ENCODE measurements around the gene JHY.

JHY gene

DNA sequence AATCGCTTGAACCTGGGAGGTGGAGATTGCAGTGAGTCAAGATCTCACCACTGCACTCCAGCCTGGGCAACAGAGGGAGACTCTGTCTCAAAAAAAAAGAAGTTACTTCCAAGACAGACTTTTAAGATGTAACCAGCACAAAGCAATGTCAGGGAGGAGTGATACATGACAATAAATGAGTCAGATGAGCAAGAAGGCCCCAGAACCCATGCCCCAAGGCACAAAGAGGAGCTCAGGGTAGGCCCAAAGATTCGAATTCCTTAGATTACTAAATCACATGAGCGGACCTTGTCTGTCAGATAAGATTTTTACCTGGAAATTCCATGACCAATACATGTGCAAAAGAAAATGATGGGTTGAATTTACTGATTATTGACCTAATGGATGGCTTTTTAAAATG, 10.5 kb upstream of the JHY start:
- no peak for DNase-seq

- no peak for DNase-seq
These were observed 7.6 kb upstream of the JHY start for GRCh38 chr11:122874991-122875390.

DNA sequence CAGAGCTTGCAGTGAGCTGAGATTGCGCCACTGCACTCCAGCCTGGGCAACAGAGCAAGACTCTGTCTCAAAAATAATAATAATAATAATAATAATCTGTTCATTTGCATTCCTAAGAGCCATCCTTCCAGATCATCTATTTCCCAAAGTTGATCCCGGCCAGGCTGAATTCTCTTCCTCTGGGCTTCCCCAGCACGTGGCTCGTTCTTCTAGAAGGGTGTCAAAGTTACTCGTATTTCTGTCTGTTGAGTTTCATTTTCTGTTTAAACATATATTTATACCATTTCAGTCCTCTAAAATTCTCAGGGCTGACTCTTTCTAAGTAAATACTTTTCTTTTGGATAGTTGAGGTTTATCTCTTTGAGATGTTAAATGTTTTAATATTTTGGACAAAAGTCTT, 4.8 kb upstream of the JHY start:
- DNase-seq: no peak

DNA sequence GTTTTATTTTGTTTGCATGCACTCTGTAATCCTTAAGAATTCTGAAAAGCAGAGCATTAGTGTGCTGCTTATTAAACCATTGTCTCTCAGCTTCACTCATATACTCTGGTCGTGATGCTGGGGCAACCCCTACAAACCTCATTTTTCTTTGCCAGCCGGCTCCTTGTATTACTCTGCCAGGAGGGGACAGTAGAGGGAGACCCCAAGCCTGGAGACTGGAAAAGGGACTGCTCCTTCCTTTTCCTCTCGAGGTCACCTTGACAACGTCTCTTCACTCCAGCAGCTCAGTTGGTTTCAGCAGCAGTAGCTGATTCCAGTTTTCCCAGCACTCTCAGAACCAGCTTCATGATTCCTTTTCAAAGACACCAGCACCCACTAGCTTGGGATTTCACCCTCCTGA, 2.8 kb upstream of the JHY start:
- DNase-seq: no peak

DNA sequence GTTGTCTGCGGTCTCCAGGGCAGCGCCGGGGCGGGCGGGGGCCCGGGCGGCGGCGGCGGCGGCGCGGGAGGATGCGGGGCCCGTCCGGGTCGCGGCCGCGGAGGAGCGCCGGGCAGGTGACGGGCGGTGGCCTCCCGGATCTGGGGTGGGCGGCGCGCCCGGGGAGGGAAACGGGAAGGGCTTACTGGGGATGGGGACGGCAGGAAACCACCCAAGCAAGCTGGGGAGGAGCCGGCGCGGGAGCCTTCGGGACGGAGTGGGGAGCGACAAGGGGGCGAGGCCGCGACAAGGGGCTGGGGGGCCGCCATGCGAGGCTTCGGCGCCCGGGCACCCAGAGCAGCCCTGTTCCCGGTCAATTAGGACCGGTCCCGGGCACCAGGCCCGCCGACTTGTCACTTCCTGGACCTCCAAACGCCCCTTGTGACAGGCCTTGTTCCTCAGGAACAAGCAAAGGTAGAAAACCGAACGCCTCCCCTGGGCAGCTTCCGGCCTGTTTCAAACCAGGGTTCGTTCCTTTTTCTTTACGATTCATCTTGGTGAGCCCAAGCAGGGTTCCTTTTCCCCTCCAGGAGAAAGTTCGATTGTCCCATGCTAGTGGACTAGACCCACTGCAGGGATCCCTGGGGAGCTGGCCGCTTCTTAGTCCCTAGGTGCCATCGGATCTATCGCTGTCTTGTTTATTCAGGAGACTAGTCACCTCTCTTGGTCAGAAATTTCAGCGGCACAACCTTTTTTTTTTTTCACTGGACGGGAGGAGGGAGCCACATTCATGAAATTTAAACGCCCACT, 492 bp downstream of the JHY start:
- DNase-seq: peak in 1 of 2 experiments; percentile 16

- DNase-seq: no peak
These were observed 1.1 kb downstream of the JHY start for GRCh38 chr11:122883646-122883979.

GRCh38 chr11:122888162-122888561, 5.6 kb downstream of the JHY start:
- no peak for DNase-seq

DNA sequence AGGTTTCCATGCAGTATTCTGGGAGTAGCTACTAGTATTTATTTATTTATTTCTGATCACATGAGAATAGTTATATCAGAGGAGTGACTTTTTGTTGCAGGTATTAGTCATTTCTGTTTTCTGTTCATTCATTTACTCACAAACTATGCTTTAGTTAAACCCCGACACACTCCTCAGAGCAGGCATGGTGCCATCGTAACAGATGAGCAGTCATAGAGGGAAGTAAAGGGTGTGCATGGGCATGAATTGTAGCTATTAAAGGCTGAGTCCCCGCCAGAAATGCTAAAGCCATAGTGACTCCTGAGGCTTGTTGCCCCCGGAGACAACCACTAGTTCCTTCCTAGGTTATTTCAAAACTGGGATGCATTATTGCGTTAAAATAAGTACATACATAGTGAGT, 10.6 kb downstream of the JHY start:
- DNase-seq: no peak

DNA sequence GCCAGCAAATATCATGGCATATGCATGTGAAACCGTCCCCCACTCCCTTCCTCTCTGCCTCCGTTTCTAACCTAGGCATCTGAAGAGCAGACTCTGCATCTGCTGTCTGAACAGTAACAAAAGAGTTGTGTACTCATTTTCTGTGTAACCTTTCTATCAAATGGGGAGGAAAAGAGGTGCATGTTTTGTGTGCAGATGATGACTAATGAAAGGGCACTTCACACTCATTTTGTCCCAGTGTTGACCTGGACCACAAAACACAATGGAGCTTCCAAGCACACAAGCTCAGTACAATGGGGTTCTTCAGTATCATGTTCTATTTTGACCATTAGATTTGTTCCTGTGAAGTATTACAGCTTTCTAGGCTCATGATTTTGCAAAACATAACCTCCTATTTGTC, 13.0 kb downstream of the JHY start:
- peak; percentile 89 to 95 for DNase-seq

GRCh38 chr11:122897606-122898210, 15.1 kb downstream of the JHY start:
- no peak for DNase-seq

GRCh38 chr11:122898799-122899198, 16.2 kb downstream of the JHY start:
- no peak for DNase-seq

DNA sequence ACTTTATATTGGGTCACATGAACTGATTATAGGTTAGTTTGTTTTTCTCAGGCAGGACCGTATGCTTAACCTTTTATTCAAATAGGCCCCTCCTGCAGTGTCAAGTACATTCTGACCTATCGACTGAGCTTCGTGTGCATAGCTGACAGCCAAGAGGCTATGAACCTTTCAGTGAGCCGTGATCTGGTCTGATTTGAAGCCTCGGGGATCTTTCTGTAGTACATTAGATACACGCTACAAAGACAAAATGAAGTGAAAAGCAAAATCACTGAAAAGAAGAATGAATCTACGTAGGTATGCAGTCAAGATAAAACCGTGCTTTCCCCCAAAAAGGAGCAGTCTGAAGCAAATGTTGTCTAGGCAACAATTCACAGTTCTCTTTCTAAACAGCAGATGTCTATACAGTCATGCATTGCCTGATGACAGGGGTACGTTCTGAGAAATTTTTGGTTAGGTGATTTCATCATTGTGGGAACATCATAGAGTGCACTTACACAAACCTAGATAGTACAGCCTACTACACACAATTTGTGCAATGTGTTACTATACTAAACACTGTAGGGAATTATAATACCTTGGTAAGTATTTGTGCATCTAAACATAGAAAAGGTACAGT, 18.1 kb downstream of the JHY start:
- DNase-seq: no peak

DNA sequence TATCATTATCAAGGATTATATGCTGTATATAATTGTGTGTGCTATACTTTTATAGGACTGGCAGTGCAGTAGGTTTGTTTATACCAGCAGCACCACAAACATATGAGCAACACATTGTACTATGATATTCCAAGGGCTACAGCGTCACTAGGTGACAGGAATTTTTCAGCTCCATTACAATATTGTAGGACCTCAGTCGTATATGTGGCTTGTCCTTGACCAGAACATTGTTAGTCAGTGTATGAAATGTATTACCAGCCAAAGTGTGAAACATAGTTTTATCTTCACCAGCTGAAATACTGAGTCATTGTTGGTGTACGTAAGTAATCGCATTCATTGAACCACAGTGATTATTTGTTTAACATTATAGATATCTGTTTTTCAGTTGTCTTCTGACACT, 20.4 kb downstream of the JHY start:
- no peak for DNase-seq

- DNase-seq: peak in 1 of 2 experiments; percentile 11
These were observed 28.2 kb downstream of the JHY start for GRCh38 chr11:122910775-122911174.

DNA sequence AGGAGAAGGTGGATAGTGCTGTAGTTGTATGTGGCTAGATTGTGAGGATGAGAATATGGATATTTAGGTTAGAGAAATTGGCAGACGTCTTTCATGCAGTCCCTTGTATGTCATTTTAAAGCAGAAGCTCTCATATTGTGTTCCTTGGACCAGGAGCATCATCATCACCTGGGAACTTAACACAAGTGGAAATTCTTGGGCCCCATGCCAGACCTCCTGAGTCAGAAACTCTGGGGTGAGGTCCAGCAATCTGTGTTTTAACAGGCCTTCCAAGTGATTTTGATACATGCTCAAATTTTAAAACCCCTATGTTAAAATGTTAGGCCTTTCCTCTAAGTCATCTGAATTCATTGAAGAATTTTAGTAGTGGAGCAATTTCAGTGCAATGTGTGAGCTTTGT, 34.8 kb downstream of the JHY start:
- DNase-seq: no peak

DNA sequence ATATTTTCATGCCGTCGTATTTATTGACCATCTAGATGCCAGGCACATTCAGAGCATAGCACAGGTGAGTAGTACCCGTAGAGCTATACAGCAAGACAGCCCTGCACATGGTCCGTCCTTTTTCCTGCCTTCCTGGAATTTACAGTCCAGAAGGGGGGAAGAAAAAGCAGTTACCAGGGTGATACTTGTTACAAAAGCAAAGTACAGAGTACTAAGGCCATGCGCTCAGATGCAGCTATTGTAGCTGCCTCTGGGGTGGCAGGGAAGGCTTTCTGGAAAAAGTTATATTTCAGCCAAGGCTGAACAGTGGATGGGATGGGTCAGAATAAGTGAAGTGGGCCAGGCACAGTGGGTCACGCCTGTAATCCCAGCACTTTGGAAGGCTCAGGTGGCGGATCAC, 36.2 kb downstream of the JHY start:
- DNase-seq: no peak

GRCh38 chr11:122920579-122920978, 38.0 kb downstream of the JHY start:
- DNase-seq: peak; percentile 85 to 89

GRCh38 chr11:122922893-122923292, 40.3 kb downstream of the JHY start:
- no peak for DNase-seq

- no peak for DNase-seq
These were observed 40.7 kb downstream of the JHY start for GRCh38 chr11:122923302-122923701.

- no peak for DNase-seq
These were observed 49.0 kb downstream of the JHY start for GRCh38 chr11:122931510-122931909.

GRCh38 chr11:122933416-122933815, 50.9 kb downstream of the JHY start:
- DNase-seq: no peak

DNA sequence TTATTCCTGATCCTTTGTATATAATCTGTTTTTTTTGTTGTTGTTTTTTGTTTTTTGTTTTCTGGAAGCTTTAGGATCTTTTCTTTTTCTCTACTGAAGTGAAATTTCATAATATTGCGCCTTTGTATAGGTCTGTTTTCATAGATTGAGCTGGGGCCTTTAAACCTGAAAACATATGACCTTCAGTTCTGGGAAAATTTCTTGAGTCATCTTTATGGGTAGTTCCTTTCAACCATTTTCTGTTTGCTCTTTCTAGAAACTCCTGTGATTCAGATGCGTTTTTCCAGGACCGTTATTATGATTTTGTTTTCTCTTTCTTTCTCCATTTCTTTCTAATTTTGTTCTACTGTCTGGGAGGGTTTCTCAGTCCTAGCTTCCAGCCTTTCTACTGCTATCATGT, 55.4 kb downstream of the JHY start:
- DNase-seq: no peak

GRCh38 chr11:122938557-122938956, 56.0 kb downstream of the JHY start:
- DNase-seq: no peak

DNA sequence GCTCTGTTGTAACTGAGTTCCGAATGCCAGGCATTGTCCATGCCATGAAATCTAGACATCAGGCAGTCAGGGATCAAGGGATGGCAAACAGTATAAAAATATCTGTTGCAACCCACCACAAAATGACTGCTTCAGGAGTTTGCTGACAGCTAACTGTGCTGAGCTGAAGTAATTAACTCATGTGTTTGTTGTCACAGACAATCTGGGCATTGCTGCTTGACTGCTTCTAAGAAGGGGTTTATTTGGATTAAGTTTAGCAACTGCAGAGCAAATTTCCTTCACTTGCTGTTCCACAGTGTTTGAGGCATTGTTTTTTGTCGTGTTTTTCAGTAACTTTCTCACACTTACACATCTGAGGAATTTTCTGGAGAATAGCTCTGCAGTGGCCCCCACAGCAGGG, 68.7 kb downstream of the JHY start:
- DNase-seq: no peak

DNA sequence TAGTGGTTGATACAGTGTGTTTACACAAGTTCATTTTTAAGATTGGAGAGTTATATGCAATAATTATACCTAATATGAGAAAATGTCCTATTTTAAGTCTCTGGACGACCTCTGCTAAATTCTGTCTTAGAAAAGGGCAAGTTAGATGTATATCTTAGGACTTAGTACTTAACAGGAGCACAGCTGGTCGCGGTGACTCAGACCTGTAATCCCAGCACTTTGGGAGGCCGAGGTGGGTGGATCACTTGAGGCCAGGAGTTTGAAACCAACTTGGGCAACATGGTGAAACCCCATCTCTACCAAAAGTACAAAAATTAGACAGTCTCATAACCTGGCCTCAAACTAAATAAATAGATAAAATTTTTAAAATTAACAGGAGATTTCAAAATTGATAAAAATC, 71.9 kb downstream of the JHY start:
- no peak for DNase-seq

Measured in NCI-H1930 (cell line).